Measurements from ENCODE around the gene NLRP7.
"Not testable (repeated sequence)": the region's sequence is repeated elsewhere in the genome, so short reads cannot be mapped to it uniquely, and the experiment has no call there.

NLRP7 gene

GRCh38 chr19:54919646-54920563, 27.4 kb downstream of the NLRP7 start:
- not testable (repeated sequence) for DNase-seq (ENCODE audit: low read depth in 2 of 2)

- no peak for DNase-seq (ENCODE audit: low read depth in 2 of 2)
Observed at GRCh38 chr19:54918499-54918898, 28.8 kb downstream of the NLRP7 start.

DNA sequence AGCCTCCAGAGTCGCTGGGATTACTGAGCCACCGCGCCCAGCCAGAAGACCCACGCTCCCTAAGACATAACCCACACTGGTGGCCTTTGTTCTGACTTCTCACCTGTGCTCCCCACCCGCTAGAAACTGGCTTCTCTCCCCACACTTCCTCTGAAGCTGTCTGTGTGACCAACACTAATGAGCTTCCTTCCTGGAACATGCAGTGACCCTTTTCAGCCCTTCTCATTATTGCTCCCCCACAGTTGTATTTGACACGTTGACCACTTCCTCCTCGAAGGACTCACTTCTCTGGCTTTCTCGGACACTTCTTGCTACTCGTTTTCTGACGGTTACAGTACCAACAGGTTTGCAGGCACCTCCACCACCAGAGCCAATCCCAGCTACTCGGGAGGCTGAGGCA, 30.5 kb downstream of the NLRP7 start:
- DNase-seq (ENCODE audit: low read depth in 2 of 2): no peak

DNA sequence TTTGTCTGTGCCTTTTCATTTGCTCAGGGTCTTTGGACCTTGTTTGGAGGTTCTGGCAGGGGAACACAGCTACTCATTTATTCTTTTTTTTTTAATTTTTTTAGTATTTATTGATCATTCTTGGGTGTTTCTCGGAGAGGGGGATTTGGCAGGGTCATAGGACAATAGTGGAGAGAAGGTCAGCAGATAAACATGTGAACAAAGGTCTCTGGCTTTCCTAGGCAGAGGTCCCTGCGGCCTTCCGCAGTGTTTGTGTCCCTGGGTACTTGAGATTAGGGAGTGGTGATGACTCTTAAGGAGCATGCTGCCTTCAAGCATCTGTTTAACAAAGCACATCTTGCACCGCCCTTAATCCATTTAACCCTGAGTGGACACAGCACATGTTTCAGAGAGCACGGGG, 39.4 kb downstream of the NLRP7 start:
- DNase-seq (ENCODE audit: low read depth in 2 of 2): not testable (repeated sequence)

- no peak for DNase-seq (ENCODE audit: low read depth in 2 of 2)
Observed at GRCh38 chr19:54906819-54907218, 40.5 kb downstream of the NLRP7 start.

GRCh38 chr19:54905803-54906511, 41.4 kb downstream of the NLRP7 start, which contains the start of gene NCR1:
NCR1 (plus strand) TSS chr19:54906148; CDS start chr19:54906188, 40 bp downstream.
- no peak for DNase-seq (ENCODE audit: low read depth in 2 of 2)

- no peak for DNase-seq (ENCODE audit: low read depth in 2 of 2)
Observed at GRCh38 chr19:54905421-54905802, 41.9 kb downstream of the NLRP7 start.

DNA sequence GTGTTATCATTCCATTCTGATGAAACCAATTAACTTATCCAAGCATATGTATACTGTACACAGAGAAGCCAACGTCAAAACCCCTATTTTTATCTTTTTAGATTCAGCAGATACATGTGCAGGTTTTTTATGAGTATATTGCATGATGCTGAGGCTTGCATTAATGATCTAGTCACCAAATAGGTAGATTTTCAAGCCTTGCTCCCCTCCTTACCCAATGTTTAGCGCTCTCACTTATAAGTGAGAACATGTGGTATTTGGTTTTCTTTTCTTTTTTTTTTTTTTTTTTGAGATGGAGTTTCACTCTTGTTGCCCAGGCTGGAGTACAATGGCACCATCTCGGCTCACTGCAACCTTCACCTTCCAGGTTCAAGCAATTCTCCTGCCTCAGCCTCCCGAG, 43.1 kb downstream of the NLRP7 start:
- DNase-seq (ENCODE audit: low read depth in 2 of 2): not testable (repeated sequence)

DNA sequence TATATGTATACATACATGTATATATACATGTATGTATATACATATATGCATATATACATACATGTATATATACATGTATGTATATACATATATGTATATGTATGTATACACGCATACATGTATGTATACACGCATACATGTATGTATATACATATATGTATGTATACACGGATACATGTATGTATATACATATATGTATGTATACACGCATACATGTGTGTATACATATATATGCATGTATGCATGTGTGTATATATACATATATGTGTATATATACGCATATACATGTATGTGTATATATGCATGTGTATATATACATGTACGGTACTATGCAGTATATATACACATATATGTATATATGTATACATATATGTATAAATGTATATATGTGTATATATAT, 44.0 kb downstream of the NLRP7 start:
- no peak for DNase-seq (ENCODE audit: low read depth in 2 of 2)

GRCh38 chr19:54902061-54902460, 45.3 kb downstream of the NLRP7 start:
- no peak for DNase-seq (ENCODE audit: low read depth in 2 of 2)

GRCh38 chr19:54901153-54901552, 46.2 kb downstream of the NLRP7 start:
- DNase-seq (ENCODE audit: low read depth in 2 of 2): not testable (repeated sequence)

DNA sequence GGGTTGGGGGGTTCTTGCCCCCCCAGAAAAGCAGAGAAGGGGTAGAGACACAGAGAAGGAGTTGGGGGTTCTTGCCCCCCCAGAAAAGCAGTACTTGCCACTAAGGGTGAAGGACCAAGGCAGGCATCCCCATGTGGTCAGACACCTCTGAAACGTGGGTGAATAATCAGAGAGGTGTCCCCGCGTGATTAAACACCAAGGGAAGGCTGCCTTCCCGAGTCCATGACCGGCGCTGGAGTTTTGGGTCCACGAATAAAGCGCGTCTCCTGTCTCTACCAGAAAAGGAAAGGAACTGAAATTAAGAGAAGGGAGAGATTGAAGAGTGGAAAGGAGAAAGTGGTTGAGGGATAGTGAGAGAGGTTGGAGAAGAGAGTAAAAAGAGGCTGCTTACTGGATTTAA, 47.7 kb downstream of the NLRP7 start:
- not testable (repeated sequence) for DNase-seq (ENCODE audit: low read depth in 2 of 2)

GRCh38 chr19:54898685-54899084, 48.6 kb downstream of the NLRP7 start:
- DNase-seq (ENCODE audit: low read depth in 2 of 2): not testable (repeated sequence)

DNA sequence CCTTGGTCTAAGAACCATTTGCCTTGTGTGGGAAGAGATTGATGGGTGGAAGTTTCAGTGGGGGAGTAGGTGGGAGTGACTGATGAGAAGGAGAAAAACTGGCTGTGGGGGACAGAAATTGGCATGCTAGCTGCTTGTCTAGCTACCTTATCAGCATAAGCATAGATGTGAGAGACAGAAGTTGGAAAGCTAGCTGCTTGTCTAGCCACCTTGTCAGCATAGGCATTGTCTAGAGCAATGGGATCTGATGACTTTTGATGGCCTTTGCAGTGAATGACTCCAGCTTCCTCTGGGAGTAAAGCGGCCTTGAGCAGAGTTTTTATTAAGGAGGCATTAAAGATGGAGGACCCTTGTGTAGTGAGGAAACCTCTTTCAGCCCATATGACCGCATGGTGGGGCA, 51.3 kb downstream of the NLRP7 start:
- no peak for DNase-seq (ENCODE audit: low read depth in 2 of 2)

DNA sequence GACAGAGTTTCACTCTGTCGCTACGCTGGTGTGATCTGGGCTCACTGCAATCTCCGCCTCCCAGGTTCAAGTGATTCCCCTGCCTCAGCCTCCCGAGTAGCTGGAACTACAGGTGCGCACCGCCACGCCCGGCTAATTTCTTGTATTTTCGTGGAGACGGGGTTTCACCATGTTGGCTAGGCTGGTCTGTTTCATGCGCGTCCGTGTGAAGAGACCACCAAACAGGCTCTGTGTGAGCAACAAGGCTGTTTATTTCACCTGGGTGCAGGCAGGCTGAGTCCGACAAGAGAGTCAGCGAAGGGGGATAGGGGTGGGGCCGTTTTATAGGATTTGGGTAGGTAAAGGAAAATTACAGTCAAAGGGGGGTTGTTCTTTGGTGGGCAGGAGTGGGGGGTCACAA, 53.2 kb downstream of the NLRP7 start:
- DNase-seq (ENCODE audit: low read depth in 2 of 2): not testable (repeated sequence)

GRCh38 chr19:54893406-54893805, 53.9 kb downstream of the NLRP7 start:
- no peak for DNase-seq (ENCODE audit: low read depth in 2 of 2)

DNA sequence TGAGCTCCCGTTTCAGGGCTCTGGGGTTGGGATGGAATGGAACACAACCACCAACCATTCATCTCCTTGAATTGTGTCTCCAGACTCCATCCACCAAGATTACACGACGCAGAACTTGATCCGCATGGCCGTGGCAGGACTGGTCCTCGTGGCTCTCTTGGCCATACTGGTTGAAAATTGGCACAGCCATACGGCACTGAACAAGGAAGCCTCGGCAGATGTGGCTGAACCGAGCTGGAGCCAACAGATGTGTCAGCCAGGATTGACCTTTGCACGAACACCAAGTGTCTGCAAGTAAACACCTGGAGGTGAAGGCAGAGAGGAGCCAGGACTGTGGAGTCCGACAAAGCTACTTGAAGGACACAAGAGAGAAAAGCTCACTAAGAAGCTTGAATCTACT, 57.8 kb downstream of the NLRP7 start:
- DNase-seq (ENCODE audit: low read depth in 2 of 2): no peak

DNA sequence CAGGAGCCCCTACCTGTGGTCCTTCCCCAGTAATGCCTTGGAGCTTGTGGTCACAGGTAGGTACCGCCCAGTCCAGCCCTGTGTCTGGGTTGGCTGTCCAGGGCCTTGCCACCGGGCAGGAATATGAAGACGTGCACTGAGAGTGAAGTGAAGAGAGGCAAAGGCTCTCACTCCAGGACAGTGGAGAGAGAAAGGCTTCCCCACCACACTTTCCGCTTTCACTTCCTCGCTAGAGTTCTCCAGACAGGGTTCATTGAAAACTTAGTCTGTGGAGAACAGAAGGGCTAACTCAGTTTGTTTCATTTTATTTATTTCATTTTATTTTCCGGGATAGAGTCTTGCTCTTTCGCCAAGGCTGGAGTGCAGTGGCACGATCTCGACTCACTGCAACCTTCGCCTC, 59.1 kb downstream of the NLRP7 start:
- DNase-seq (ENCODE audit: low read depth in 2 of 2): no peak

DNA sequence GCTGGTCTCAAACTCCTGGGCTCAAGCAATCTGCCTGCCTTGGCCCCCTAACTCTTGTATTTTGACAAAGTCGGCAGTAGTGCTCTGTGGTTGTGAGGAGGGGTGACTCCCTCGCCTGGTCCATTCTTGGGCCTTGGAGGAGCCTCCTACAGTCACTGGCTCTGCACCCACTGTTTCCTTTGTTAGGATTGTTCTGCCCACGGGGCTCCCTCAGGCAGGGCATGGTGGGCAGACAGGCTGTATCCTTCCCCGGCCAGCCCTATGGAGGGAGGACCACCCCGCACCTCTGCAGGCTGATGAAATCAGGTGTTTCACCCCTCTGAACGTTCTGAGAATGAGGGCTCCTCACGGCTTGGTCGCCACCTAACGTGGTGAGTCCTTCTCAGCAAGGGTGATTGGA, 64.1 kb downstream of the NLRP7 start:
- no peak for DNase-seq (ENCODE audit: low read depth in 2 of 2)

- no peak for DNase-seq (ENCODE audit: low read depth in 2 of 2)
Observed at GRCh38 chr19:54882758-54883157, 64.6 kb downstream of the NLRP7 start.

DNA sequence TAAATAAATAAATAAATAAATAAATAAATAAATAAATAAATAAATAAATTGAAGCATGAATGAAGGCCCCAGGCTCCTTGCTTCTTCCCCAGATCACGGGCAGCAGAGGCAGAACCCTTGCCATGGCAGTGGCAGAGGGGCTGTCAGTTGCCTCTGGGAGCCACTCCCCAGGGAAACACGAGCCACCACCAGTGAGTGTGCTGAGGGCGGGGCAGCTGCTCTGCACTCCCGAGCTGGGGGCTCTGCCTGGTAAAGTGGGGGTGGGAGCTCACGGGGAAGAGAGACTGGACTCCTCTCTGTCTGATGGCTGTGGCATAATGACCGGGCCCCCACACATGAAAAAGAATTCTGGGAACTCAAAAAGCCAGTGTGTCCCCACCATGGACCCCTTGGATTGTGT, 65.4 kb downstream of the NLRP7 start:
- no peak for DNase-seq (ENCODE audit: low read depth in 2 of 2)

GRCh38 chr19:54877471-54877870, 69.9 kb downstream of the NLRP7 start:
- no peak for DNase-seq (ENCODE audit: low read depth in 2 of 2)

DNA sequence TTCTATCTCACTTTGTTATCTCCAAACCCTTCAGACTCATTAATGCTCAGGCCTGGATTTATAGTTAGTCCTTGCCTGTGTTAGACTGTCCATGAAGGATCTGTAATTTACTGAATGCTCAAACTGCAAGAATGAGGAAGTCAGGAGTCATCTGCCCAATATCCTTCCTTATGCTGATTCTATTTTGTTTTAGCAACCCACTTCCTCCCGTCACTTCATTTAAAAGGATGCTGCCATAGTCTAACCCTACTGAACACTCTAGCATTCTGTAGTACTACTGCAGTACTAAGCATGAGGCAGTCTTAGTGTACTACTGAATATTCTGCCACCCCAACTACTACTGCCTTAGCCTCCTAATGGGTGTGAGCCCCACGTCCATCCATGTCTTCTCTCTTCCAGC, 71.8 kb downstream of the NLRP7 start:
- no peak for DNase-seq (ENCODE audit: low read depth in 2 of 2)
